Omental fat pad (tissue), 4 donors: ENCODE results near the gene ADCY2. TPM values are rescaled to one million over a fixed set of nuclear protein-coding genes. Genes with fewer than 3 reads are reported as not detected.

Experiments used
- ATAC-seq: fragments of 150-250 bp; one replicate; pipeline ENCODE4 v1.9.1; 2016; ENCODE audit warnings: mild to moderate bottlenecking, moderate library complexity; ENCODE audit not compliant: low FRiP score
- DNase-seq: peaks from one replicate; pipeline ENCODE4 v3.0.0-alpha.2; 2019; ENCODE audit warnings: low spot score
- CTCF ChIP-seq, 3 donors: fragments of 450-650 bp; IDR thresholded peaks; one replicate each; pipeline ENCODE4 v1.5.1; 2016 to 2017; ENCODE audit warnings: antibody characterized with exemption in 3 of 3, mild to moderate bottlenecking in 3 of 3, moderate library complexity in 2 of 3
- total RNA-seq, 4 donors: library from RNA; depleted of rRNA; stranded (reverse); fragments of >200 nt; gene quantifications; one replicate each; pipeline ENCODE4 v1.1.0, GENCODE V29; 2016

ADCY2 gene
- total RNA-seq, 4 donors from 2014 or later, result 1.1 to 2.4 (median 1.7) TPM

GRCh38 chr5:7435503-7435902, 39.6 kb downstream of the ADCY2 start:
- DNase-seq (no peak), ATAC-seq (no peak)
- TF ChIP-seq CTCF (IDR thresholded peaks at IDR 0.05), result no peak

DNA sequence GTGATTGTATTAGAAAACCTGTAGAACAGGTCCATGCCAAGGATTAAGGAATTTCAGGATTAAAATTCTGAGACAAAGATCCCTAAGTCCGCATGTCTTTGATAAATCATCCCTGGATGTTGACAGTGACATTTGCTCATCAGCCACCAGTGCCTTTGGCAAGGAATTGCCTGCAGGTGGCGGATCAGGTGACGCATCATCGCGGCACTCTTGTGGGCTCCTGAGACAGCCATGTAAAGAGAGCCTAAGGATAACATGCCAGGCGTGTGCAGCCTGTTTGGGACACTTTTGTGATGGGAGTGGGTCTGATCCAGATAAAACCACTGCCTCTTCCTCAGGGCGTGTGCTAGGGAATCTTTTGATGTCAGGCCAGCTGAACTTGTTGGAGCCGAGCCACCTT, 40.6 kb downstream of the ADCY2 start:
- no peak for TF ChIP-seq CTCF (IDR thresholded peaks at IDR 0.05)
- DNase-seq (no peak), ATAC-seq (no peak)

DNA sequence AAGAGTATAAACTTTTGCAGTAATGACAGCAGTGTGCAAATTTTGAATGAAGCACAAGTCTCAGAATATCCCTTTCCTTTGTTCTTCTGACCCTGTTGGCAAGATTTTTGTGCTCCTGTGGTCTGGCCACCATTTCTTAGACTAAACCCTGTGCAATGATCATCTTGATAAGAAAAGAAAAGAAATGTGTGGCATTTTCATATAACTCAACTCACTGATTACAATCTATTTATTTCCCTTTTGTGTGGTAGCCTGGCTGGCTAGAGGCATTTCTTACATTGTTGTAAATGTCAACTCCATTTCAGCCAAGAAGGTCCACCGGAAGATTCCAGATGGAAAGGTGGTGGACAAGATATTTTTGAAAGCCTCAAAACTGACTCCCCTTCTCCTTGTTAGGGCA, 41.9 kb downstream of the ADCY2 start:
- no peak for TF ChIP-seq CTCF (IDR thresholded peaks at IDR 0.05)
- ATAC-seq, result no peak
- no peak for DNase-seq

- DNase-seq, result no peak
- no peak for TF ChIP-seq CTCF (IDR thresholded peaks at IDR 0.05)
- no peak for ATAC-seq
Measured at GRCh38 chr5:7445068-7445467, 49.1 kb downstream of the ADCY2 start.

DNA sequence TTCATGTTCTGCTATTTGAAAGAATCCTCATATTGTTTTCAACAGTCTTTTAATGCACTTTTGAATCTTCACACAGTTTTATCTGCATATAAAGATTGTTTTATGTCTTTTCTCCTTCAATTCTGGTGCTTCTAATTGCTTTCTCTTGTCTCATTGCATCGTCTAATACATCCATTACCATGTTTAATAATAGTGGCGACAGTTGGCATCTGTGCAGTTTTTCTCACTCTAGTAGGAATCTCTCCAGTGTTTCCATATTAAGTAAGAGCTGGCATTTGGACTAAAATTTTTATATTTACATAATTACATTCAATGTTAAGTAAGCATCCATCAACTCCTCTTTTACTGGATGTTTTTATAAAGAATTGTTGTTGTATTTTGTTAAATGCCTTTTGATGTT, 49.9 kb downstream of the ADCY2 start:
- no peak for TF ChIP-seq CTCF (IDR thresholded peaks at IDR 0.05)
- DNase-seq (no peak), ATAC-seq (no peak)

DNA sequence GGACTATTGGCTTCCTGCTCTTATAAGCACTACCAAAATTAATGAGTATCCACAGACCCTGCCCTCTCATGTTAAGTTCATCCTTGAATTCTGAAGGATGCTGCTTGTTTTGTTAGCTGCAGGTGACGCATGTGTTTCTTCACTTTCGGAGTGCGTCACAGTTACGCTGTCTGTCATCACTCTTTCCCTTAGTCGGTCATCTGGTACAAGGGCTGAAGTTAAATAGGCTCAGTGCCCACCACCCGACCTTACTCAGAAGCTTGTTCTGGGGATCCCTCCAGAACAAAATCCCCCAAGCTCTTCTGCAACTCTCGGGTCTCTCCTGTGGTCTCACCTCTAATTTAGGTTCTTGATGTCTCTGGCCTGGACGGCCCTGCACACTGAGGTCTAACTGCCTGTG, 51.0 kb downstream of the ADCY2 start:
- no peak for DNase-seq
- ATAC-seq, result no peak
- TF ChIP-seq CTCF (IDR thresholded peaks at IDR 0.05), result no peak

- no peak for TF ChIP-seq CTCF (IDR thresholded peaks at IDR 0.05)
- ATAC-seq (no peak), DNase-seq (no peak)
Measured at GRCh38 chr5:7453947-7454346, 58.0 kb downstream of the ADCY2 start.
